HG03354 (cell line): ENCODE measurements around the gene DTNBP1.
"Not testable (repeated sequence)": the region's sequence is repeated elsewhere in the genome, so short reads cannot be mapped to it uniquely, and the experiment has no call there.

Experiments used
- ATAC-seq: cut with Tn5 transposase; IDR thresholded peaks from one replicate; pipeline ENCODE4 v1.9.1; 2021; ENCODE audit warnings: mild to moderate bottlenecking; ENCODE audit not compliant: unreplicated experiment, poor library complexity, severe bottlenecking

DTNBP1 gene

GRCh38 chr6:15544321-15544900, 118.4 kb downstream of the DTNBP1 start:
- ATAC-seq: no peak

DNA sequence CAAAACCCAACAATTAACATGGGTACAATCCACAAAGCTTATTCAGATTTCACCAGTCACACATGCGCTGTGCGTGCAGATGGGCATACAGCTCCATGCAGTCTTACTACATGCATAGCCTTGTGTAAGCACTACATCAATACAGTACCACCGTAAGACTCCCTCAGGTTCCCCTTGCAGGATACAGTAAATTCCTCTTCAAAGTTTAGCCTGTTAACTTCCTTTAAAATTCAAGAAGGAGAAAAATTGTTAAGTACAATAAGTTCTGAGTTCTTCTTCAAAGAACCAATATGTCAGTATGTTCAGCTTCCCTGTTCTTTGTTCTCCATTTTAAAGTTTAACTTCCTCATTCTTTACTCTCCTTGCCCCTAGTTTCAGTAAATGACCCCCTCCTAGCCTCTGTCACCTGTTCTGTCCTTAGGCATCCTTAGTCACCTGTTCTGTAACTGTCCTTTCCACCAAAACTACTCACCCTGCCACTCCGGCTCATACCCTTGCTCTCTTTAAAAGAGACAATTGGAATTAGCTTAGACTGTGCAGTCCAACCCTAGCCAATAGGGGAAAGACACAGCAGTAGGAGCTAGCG, 119.4 kb downstream of the DTNBP1 start:
- ATAC-seq: not testable (repeated sequence)

- no peak for ATAC-seq
Measured at GRCh38 chr6:15539722-15540270, 123.0 kb downstream of the DTNBP1 start.

DNA sequence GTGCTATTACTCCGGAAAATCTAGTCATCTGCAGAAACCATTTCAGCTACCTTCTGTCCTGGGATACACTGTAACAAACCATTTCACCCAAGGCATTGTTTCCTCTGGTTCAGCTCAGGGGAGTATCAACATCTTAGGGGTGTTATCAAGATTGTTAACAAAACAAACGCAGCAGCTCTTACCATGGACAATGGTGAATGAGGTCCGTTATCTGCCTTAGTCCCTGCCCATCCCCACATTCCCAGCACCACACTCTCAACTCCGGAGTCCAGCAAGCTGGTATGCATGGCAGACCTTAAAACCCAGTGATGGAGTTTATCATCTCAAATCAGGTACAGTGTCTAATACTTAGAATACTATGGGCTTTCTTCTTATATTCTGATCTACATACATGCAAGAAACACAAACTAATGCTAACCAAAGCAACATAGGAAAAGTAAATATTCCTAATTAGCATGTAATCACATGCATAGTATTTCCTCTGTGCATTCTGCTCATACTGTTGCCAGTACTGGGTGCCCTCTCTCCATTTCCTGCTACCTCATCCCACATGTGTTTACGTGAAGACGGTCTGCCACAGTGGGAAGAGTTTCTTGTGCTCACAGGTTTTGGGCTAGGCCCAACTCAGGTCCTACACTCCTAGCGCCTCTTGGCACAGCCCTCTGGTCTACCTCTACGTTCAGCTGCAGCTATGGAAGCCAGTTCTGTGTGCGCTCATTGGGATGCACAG, 123.9 kb downstream of the DTNBP1 start:
- no peak for ATAC-seq

- ATAC-seq: no peak
Measured at GRCh38 chr6:15538106-15538505, 124.7 kb downstream of the DTNBP1 start.

GRCh38 chr6:15536198-15536955, 126.5 kb downstream of the DTNBP1 start:
- ATAC-seq: no peak

GRCh38 chr6:15535495-15536197, 127.2 kb downstream of the DTNBP1 start:
- ATAC-seq: no peak

DNA sequence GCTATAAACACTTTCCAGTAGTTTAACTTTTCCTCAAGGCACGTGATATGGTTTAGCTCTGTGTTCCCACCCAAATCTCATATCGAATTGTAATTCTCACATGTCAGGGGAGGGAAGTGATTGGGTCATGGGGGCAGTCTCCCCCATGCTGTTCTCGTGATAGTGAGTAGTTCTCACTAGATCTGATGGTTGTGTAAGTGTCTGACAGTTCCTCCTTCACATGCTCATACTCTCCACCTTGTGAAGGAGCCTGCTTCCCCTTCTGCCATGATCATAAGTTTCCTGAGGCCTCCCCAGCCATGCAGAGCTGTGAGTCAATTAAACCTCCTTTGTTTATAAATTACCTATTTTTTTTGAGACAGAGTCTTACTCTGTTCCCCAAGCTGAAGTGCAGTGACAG, 127.9 kb downstream of the DTNBP1 start:
- no peak for ATAC-seq

DNA sequence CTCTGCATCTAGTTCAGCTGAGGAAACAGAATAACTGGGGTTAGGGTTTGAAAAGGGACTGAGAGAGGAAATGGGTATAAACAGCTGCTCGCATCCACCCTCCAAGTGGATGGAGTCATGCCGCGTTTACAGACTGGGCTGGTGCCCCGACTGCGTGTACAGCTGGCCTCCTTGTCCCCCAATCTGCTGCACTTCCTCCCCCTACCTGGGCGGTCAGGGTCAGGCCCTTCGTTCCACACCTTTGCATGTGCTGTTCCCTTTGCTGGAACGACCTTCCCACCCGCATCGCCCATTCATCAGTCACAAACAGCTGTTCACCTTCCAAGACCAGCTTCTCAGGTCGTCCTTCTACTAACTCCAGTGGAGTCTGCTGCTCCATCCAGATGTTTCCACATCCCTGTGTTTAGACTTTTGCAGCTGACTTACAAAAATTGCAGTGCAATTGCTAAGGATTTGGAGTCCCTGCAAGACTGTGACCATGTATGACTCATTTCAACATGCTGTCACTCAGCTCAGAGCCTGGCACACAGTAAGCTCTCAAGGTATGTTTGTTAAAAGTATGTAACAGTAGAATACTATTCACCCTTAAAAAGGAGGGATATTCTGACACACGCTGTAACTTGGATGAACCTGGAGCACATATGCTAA, 129.3 kb downstream of the DTNBP1 start:
- ATAC-seq: no peak

GRCh38 chr6:15531973-15532372, 130.9 kb downstream of the DTNBP1 start:
- no peak for ATAC-seq

- no peak for ATAC-seq
Measured at GRCh38 chr6:15530411-15530810, 132.4 kb downstream of the DTNBP1 start.

DNA sequence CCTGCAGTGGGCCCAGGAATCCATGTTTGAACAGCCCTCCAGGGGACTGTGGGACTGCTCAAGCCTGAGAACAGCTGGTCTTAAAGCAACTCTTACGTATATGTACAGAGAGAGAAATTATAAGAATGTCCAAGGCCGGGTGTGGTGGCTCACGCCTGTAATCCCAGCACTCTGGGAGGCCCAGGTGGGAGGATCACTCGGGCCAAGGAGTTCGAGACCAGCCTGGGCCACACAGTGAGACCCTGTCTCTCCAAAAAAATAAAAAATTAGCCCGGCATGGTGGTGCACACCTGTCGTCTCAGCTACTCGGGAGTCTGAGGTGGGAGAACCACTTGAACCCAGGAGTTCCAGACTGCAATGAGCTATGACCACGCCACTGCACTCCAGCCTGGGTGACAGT, 134.0 kb downstream of the DTNBP1 start:
- no peak for ATAC-seq

DNA sequence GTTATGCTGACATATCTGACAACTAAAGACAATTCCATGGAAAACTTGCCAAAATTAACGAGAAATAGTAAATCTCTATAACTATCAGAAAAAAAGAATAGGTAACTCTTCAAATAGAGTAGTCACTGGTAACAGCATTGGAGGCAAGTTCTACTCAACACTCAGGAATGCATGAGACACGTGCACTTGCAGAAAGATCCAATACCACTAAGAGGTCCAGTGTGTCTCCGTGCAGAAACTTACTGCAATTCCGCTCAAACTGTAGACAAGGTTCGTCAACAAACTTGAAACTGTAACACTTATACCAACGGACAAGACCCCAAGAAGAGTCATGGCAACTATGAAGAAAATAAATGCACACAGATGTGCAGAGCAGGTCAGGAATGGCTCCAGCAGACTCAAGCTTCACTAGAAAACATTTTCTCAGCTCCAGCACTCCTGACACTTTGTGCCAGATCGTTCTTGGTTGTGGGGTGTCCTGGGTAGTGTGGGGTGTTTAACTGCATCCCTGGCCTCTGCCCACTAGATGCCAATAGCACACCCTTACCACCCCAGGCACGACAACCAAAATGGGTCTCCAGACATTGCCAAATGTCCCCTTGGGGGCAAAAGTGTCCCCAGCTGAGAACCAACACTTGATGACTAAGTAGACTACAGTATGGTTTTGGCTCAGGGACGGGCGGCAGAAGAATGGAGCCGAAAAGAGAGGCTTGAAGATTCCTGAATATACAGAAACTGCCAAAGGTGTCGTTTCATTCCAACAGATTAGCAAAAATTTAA, 134.8 kb downstream of the DTNBP1 start:
- ATAC-seq: no peak

DNA sequence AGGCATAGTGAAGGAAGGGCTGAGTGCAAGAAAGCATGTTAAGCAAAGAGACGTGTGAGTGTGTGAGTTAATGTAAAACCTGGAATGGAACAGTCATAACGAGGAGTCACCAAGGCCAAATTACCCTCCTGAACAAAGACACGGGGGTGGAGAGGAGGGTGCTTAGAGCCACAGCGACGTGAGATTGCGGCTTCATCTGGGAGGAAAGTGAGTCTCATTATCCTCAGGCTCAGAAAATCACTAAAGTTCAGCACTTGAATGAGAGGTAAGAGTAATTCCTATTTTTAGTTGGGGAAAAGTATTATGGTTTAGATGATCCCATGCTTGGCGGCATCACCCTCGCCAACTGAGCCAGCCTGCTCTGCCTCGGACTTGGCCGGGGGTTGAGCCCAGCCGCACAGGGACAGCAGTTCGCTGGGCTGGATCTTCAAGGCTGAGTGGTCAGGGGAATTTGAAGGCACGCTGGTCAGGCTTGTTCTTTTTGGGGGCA, 136.6 kb downstream of the DTNBP1 start:
- ATAC-seq: no peak

GRCh38 chr6:15524861-15525401, 137.9 kb downstream of the DTNBP1 start:
- ATAC-seq: no peak

- ATAC-seq: no peak
Measured at GRCh38 chr6:15523679-15524630, 138.9 kb downstream of the DTNBP1 start.
